ENCODE data around the gene LARGE1.

The LARGE1 gene

DNA sequence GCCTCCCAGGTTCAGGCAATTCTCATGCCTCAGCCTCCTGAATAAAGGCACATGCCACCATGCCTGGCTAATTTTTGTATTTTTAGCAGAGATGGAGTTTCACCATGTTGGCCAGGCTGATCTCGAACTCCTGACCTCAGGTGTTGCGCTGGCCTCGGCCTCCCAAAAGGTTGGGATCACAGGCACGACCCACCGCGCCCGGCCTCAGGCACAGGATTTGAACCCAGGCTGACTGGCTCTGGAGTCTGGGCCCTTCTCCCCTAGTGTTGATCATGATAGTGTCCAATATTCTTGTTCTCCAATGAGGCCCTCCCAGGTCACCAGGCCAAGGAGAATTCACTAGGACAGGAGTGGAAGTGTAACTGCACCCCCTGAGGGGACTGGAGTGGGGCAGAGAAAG, 401.9 kb downstream of the LARGE1 start:
- DNase-seq: no peak

DNA sequence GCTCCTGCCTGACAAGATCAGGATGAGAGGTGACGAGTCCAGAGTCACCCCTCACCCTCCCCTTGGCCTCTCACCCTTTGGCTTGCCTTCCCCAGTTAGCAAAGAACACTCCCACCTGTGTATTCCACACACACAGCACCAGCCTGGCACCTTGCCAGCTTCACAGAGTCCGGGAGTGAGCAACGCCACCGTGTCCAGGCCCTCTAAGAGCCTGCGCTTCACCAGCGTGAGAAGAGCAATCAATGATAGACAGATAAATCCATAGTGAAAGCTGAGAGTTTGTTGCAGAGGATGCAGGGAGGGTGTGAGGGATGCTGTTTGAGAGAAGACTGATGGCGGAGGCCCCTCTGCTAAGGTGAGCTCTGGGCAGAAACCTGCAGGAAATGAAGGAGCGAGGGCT, 404.5 kb downstream of the LARGE1 start:
- peak; percentile 20 for DNase-seq

DNA sequence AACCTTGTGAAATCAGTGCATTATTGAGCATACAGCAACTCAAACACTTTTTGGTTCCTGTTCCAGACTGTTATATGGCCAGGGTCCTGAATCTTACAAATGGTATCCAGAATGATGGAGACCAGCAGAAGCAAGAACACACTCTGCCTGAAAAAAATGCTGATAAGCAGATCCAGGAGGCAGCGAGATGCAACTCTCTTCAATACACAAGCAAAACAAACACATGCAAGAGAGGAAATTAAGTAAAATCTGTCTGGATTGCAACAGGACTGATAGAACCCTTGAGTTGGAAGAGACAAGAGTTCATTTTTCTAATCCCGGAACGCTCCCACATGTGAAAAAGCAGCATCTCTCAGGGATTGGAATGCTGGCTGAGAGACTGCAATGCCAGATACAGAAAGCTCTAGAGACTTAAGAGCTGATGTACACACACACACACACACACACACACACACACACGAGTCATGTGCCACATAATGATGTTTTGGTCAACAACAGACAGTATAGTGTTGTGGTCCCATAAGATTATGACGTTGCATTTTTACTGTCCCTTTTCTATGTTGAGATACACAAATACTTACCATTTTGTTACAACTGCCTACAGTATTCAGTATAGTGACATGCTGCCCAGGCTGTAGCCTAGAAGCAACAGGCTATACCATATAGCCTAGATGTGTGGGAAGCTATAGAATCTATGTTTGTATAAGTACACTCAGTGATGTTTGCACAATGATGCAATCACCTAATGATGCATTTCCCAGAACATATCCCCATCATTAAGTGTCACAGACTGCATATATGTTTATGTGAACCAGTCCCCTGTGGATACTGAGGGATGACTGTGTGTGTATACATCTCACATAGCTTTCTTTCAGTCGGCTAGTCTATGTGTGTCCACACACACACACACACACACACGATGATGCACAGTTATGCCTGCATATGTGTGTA, 406.6 kb downstream of the LARGE1 start:
- no peak for DNase-seq

DNA sequence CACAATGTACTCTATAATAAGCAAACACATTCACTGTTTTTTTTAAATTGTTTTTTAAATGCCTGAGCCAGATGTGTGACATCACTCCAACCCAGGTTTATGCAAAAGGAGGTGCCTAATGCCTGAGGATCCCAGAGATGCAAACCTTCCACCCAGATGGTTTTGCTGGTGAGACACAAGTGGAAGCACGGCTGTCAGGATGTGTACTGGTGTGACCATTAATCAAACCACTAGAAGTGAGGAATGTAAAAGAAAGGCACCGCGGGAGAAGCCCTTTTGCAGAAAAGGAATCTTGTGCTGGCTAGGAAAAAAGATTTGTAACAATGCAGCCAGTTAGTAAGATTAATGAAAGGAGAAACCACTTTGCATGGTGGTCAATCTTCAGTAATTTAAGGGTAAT, 407.4 kb downstream of the LARGE1 start:
- no peak for DNase-seq

DNA sequence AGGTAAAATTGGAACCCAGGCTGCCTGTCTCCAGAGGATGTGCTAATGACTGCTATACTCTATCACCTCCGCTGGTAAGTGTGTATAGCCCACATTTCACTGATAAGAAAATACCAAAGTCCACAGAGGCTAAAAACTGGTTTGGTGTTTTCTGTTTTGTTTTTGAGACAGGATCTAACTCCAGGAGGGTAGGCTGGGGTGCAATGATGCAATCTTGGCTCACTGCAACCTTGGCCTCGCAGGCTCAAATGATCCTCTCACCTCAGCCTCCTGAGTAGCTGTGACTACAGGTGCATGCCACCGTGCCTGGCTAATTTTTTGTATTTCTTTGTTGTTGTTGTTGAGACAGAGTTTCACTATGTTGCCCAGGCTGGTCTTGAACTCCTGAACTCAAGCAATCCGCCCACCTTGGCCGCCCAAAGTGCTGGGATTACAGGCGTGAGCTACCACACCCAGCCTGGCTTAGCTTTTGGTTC, 409.8 kb downstream of the LARGE1 start:
- no peak for DNase-seq

DNA sequence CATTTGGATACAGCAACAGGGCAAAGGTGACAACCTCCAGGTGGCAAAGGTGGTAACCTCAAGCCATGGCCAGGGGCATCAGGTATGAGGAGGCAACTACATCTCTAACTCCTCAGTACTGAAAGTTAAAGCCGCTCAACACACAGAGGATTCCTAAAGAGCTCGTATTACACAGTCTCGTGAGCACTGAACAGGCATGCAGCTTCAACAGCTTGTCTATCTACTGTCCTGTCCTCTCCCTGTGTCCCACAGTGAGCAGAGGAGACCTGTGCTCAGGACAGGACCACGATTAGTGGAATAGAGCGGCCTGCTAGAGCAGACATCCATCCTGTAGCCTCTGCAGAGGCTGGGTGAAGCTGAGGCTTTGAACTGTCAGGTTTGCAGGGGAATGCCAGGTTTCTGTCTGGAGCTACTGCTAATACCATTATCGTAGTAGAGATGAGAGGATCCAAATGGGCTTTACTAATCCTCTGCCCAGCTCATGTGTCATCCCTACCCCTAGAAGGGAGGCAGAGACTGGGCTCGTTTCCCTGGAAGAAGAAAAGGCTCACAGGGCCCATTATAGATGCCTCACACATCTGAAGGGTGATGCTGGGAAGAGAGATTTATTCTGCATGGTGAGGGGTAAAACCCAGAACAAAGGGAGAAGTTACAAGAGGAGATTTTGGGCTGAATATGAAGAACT, 415.2 kb downstream of the LARGE1 start:
- DNase-seq: no peak

DNA sequence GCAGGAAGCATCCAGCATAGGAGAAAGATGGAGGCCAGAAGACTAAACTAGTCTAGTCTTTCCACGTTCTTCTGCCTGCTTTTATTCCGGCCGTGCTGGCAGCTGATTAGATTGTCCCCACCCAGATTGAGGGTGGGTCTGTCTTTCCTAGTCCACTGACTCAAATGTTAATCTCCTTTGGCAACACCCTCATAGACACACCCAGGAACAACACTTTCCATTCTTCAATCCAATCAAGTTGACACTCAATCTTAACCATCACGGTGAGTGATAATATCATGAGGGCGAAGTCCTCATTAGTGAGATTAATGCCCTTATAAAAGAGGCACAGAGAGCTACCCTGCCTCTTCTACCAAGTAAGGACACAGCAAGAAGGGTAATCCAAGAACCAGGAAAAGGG, 424.2 kb downstream of the LARGE1 start:
- DNase-seq: no peak

DNA sequence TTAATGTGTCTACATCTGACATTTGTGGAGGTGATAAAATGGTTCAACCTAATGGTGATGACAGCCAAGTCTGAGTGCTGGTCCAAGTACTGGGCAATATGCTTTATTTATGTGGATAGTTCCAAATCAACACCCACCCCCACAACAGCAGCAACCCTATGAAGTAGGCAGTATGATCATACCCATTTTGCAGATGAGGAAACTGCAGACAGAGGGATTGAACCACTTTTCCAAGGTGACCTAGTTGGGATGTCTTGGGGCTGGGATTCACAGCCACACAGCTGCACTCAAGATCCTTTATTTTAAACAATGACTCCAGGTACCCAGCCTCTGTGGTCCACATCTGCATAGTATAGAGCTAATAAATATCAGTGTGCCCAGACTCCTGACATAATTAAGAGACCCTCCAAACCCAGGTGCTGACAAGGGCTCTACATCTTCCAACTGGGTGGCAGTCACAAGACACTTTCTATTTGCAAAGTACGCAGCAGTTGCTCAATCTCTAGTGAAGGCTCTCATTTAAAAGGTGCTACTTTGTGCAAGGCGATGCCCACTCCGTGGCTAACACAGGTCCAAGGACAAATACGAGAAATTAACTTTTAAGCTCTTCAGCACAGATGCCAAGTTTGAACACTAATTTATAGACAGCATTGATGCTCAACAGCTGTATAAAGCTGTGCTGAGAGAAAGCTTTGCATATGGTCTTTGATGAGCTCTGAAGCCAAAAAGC, 426.6 kb downstream of the LARGE1 start:
- no peak for DNase-seq

DNA sequence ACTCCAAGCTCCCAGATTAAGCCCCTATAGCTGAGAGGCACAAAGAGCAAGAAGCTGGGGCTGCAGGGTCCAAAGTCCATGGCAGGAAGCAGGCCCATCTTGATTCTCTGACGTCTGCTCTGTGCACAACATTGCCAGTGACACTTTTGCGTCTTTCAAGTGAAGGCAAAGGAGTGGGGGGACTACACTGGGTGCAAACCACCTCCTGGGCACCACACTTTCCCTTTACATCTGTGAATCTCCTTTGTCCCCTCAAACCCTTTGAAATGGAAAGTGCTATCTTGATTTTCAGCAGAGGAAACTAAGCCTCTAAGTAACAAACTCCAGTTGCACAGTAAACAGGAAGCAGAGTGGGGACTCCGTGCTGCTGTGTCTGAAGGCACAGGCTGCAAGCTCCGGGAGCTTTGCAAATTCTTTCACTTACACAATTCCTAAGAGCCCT, 428.0 kb downstream of the LARGE1 start:
- no peak for DNase-seq

DNA sequence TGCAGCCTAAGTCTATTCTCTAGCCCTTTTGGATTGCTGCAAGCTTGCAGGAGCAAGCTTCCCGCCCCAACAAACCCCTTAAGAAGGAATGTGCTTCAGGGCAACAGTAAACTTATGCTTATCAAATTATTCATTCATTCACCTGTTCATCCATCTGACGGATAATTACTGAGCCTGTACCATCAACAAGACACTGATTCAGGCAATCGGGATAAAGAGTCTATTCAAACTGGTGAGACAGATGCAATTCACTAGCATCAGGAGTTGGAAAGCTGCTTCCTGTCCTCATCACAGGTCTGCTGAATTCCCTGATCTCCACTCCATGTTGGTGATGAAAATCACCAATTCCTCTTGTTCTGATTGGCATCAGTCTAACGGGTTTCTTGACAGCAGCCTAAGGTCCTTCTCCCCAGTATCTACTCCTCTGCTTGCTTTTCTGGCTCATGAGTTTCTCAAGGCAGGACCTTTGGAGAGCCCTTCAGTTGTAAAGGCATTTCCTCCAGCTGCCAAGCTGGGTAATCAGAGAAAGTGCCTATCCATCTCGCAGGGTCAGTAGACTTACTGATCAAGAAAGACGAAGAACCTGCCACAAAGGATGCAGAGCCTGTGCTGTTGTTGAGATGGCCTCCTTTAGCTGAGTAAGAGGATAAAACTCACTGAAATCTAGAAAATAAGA, 433.1 kb downstream of the LARGE1 start:
- DNase-seq: no peak

DNA sequence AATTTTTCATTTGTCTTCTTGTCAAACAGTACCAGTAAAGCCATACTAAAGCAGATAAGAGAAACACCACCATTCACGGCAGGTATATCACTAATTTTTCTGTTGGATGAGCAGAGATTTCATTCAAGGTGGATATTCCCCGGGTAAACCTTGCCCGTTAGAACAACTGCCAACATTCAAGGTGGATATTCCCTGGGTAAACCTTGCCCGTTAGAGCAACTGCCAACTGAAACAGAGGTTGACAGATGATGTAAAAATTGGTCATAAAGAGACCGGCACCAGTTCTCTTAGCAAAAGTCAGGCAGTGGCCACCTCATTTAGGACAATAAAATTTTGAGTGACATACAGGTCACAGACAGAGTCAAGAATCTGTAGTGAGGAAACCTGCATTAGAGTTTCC, 438.7 kb downstream of the LARGE1 start:
- no peak for DNase-seq

DNA sequence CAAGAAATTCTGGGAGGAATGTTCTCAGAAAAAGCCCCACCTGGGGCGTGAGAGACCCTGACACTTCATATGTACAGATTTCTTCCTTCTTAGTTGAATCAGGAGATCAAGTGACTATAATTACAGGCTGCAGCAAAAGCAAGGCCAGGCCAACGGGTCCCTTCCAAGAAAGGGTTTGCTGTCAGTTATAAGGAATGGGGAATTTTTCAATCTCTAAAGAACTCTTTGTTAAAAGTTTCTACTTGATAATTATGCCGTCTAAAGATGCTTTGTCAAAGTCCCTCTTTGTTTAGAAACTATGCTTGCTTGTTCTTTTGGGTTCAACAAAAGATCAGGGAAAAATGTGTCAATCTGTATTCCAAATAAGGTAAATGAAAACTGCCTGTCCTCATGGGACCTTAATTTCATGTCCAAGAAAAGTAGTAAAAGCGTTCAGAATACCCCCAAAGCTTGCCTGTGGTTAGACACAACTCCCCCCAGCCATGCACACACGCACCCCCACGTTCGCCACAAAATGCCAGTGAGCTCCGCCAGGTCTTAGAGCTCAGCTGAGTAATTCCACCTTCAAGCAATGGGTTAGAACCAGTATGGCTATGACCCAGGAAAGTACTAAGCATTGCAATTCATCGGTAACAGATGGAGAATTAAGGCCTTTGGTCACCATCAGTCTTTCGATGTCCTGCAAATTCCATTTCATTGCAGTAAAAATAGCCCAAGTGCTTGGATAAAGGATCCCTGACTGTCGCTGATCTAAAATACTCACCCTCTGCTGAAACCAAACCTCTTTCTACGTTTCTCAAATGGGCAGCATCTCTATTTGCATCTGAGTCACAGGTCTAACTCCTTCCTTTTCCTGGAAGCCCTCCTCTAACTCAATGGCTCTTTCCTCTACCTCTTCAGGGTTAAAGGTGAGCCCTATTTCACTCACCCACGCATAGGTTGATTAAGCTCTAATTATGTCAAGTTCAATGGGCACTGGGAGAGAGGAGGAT, 442.9 kb downstream of the LARGE1 start:
- DNase-seq: no peak

DNA sequence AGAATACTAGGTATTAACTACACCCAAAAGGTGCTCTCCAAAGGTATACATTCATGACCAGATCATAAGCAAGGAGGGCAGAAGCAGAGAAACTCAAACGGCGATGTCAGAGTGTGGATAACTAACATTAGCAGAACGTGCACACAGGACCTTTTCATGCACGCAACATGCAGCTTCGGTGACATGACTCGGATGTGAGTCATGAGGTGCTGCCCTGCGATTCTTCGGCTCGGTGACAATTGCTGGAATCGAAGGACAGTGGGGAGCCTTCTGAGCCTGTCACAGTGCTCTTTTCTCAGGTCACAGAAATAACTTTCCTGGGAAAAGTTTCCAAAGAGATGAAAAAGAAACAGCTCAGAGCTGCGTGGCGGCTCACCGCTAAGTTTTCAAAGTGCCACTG, 443.6 kb downstream of the LARGE1 start:
- no peak for DNase-seq

DNA sequence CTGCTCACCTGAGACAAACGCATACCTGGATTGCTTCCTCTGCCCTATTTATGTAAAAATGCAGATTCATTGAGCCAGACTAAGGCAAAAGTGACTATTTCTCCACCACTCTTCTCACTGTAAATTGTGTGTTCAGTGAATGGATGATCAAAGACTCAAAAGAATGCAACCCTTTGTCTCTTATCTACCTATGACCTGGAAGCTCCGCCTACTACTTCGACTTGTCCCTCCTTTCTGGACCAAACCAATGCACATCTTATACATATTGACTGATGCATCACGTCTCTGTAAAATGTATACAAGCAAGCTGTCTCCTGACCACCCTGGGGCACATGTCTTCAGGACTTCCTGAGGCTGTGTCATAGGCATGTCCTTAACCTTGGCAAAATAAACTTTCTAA, 444.1 kb downstream of the LARGE1 start:
- no peak for DNase-seq

DNA sequence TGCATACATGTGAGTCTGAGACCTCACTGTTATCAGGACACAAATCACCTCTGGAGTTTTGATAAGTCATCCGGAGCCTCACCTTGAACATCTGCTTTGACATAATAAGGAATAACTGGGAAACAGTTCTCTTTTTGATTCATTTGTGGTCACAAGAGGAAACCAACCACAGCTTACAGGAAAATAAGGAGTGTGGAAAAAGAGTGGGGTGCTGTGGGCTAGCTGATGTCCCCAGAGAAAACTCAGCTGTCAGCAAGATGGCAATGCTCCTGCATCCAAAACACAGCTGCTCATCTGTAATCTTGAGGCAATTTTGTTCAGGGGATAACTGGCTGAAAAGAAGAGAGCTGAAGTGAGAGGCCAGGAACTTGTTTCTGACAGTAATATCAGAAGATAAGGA, 445.7 kb downstream of the LARGE1 start:
- no peak for DNase-seq

DNA sequence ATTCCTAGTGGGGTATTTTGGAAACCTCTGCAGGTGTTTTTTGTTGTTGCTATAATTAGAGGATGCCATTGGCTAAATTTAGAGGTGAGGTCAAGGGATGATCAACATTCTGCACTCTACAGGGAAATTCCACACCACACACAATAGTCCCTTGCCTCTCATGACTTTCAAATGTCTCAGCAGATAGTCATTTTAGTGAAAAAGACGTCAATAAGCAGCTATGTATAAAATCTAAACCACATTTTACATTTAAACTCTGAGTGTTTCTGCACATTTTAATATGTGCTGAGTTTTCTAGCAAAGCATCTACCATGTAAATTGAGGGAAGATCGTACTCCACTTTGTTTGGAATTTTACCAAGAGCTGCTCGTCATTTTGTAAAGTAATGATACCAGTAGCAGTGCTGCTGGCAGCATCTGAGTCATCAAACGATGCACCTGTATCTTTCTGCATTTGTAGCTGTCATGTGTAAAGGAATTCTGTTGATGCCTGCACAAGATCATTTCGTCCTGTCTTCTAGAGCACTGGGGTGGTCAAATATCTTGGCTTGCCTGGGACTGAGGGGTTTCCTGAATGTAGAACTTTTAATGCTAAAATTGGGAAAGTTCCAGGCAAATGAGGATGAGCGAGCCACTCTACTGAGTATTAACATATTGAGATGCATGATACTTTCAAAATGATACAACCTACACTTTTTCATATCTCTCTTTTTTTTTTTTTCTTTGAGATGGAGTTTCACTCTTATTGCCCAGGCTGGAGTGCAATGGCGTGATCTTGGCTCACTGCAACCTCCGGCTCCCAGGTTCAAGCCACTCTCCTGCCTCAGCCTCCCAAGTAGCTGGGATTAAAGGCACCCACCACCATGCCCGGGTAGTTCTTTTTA, 447.6 kb downstream of the LARGE1 start:
- DNase-seq: no peak

DNA sequence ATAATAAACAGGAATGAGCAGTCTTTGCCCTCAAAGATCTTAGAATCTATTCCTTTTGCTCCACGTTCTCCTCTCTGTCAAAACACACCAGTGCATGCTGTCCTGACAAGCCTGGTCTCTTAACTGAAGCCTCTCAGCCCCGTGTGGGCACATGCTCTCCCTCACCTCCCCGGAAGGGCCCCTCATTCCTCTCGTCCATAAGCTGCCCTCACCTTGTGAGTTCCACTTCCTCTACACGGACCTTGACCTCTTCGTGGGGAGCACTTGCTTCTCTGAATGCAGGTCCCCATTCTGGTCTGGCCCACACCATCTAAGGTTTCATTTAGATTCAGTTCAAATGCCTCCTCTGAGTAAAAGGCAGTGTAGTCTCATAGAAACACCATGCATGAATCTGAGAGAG, 449.8 kb downstream of the LARGE1 start:
- DNase-seq: no peak

DNA sequence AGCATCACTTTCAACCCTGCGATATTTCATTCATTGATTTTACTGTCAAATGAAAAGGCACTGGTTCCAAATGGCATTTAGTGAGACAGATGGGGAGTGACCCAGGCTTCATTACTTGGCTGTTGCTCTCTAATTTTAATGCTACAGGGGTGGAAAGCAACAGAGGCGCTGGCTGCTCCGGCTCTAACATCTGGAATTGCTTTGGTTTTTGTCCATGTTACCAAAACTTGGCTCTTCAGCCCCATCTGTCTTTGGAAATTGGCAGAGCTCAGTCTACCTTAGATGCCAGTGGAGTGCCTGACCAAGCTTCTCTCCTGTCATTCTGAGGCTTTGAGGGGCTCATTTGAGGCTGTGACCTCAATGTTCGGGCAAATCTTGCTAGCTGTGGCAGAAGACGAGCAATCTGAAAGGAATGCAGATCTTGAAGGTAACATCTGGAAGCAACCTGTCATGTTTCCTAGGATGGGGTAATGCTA, 452.6 kb downstream of the LARGE1 start:
- no peak for DNase-seq

DNA sequence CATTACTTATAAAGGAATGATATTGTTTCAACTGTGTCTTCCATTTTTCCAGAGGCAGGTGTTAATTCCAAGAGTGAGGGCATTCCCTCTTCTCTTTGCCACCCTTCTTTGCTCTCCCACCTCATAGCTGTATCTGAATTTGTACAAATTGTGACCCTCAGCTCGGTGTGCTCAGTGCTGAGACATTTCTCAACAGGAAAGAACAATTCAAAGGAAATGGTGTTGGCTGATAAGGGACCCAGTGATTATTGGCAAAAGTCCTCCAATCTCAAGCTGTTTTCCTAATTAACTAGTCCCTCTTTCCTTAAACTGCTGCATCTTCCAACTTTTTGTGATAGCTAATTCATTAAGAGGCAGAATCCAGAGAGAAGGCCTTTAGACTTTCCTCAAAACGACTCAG, 453.2 kb downstream of the LARGE1 start:
- DNase-seq: no peak

DNA sequence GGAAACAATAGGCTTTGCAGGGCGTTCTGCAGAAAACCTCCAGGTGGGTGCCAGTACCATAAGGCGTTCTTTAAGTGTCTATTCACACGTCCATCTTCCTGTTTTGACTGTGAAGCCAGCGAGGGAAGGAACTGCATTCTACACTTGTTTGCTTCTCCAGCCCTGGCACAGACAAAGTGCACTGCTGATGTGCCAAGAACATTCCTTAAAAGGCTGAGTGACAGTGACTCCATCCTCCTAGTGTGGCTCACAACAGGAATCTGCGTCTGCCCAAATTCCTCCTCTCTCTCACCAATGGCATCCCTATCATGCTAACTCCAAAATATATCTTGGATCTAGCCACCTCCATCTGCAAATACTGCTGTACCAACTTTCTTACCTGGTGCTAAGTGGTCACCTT, 454.7 kb downstream of the LARGE1 start:
- no peak for DNase-seq
